ENCODE measurements around the gene CACNA2D1. TPM values are rescaled to one million over a fixed set of nuclear protein-coding genes. Genes with fewer than 3 reads are reported as not detected.
"Not testable (repeated sequence)": the region's sequence is repeated elsewhere in the genome, so short reads cannot be mapped to it uniquely, and the experiment has no call there.

Gene CACNA2D1
- total RNA-seq, 1 donor from 2014 or later = not detected

GRCh38 chr7:82152858-82153257, 290.7 kb downstream of the CACNA2D1 start:
- no peak overlapping the region for H3K4me3 Mint-ChIP-seq
- no peaks in the 10 kb centered on the region for H3K4me1 Mint-ChIP-seq
- intact Hi-C loops (cut with micrococcal nuclease) = no loop called here
- H3K27ac Mint-ChIP-seq = no peak overlapping the region
- no peak for ATAC-seq (ENCODE audit: low read depth)
- DNase-seq = no peak
- no peaks in the 10 kb centered on the region for H3K36me3 Mint-ChIP-seq (ENCODE audit: low read depth)
- no peaks in the 10 kb centered on the region for H3K27me3 Mint-ChIP-seq
- ChIA-PET CTCF (no interaction called here), POLR2A (no interaction called here)
- TF ChIP-seq CTCF (IDR thresholded peaks at IDR 0.05) = no peak
- H3K9me3 Mint-ChIP-seq = peaks cover 2% of the 10 kb centered on the region

- CTCF ChIA-PET = interaction anchor here (0.6 kb wide), 1 partner anchor 426 kb away, joined by 3 read pairs; no protein-coding TSS in a partner anchor
- intact Hi-C loops (cut with micrococcal nuclease) = no loop called here
- POLR2A ChIA-PET = no interaction called here
- H3K36me3 Mint-ChIP-seq (ENCODE audit: low read depth) = no peaks in the 10 kb centered on the region
- H3K9me3 Mint-ChIP-seq = no peaks in the 10 kb centered on the region
- TF ChIP-seq CTCF (IDR thresholded peaks at IDR 0.05) = no peak
- no peaks in the 10 kb centered on the region for H3K27me3 Mint-ChIP-seq
- H3K27ac Mint-ChIP-seq = no peak overlapping the region
- DNase-seq = no peak
- no peak for ATAC-seq (ENCODE audit: low read depth)
- H3K4me1 Mint-ChIP-seq = no peaks in the 10 kb centered on the region
- H3K4me3 Mint-ChIP-seq = no peak overlapping the region
Observed at GRCh38 chr7:82146491-82146890, 297.1 kb downstream of the CACNA2D1 start.

- POLR2A ChIA-PET = no interaction called here
- no peak for DNase-seq
- H3K9me3 Mint-ChIP-seq = no peaks in the 10 kb centered on the region
Observed at GRCh38 chr7:82142263-82142864, 301.2 kb downstream of the CACNA2D1 start.

GRCh38 chr7:82141427-82141826, 302.1 kb downstream of the CACNA2D1 start:
- Mint-ChIP-seq H3K36me3 (ENCODE audit: low read depth) (no peaks in the 10 kb centered on the region), H3K9me3 (no peaks in the 10 kb centered on the region), H3K4me1 (no peaks in the 10 kb centered on the region), H3K4me3 (no peak overlapping the region), H3K27ac (no peak overlapping the region), H3K27me3 (no peaks in the 10 kb centered on the region)
- no peak for DNase-seq
- intact Hi-C loops (cut with micrococcal nuclease) = no loop called here
- ChIA-PET POLR2A (no interaction called here), CTCF (no interaction called here)
- TF ChIP-seq CTCF (IDR thresholded peaks at IDR 0.05) = no peak
- no peak for ATAC-seq (ENCODE audit: low read depth)

More at GRCh38 chr7:82142263-82142864, 301.2 kb downstream of the CACNA2D1 start:
- CTCF ChIA-PET = no interaction called here
- intact Hi-C loops (cut with micrococcal nuclease) = no loop called here
- TF ChIP-seq CTCF (IDR thresholded peaks at IDR 0.05) = no peak
- no peak for ATAC-seq (ENCODE audit: low read depth)
- H3K36me3 Mint-ChIP-seq (ENCODE audit: low read depth) = no peaks in the 10 kb centered on the region
- no peak overlapping the region for H3K4me3 Mint-ChIP-seq
- no peaks in the 10 kb centered on the region for H3K4me1 Mint-ChIP-seq
- no peak overlapping the region for H3K27ac Mint-ChIP-seq
- H3K27me3 Mint-ChIP-seq = no peaks in the 10 kb centered on the region

GRCh38 chr7:82140608-82141007, 303.0 kb downstream of the CACNA2D1 start:
- H3K36me3 Mint-ChIP-seq (ENCODE audit: low read depth); H3K27ac Mint-ChIP-seq; DNase-seq; H3K4me3 Mint-ChIP-seq; H3K9me3 Mint-ChIP-seq; POLR2A ChIA-PET; intact Hi-C loops (cut with micrococcal nuclease); H3K4me1 Mint-ChIP-seq; ATAC-seq (ENCODE audit: low read depth); CTCF ChIA-PET; H3K27me3 Mint-ChIP-seq: not testable (repeated sequence)

- no peak for TF ChIP-seq CTCF (IDR thresholded peaks at IDR 0.05)
- POLR2A ChIA-PET = no interaction called here
- no peaks in the 10 kb centered on the region for H3K36me3 Mint-ChIP-seq (ENCODE audit: low read depth)
- ATAC-seq (ENCODE audit: low read depth) (no peak), DNase-seq (no peak)
- H3K27ac Mint-ChIP-seq = no peak overlapping the region
- intact Hi-C loops (cut with micrococcal nuclease) = no loop called here
- no peaks in the 10 kb centered on the region for H3K9me3 Mint-ChIP-seq
- CTCF ChIA-PET = no interaction called here
- H3K4me1 Mint-ChIP-seq = no peaks in the 10 kb centered on the region
- H3K27me3 Mint-ChIP-seq = no peaks in the 10 kb centered on the region
- no peak overlapping the region for H3K4me3 Mint-ChIP-seq
Observed at GRCh38 chr7:82131215-82131614, 312.4 kb downstream of the CACNA2D1 start.
